Right lobe of liver (tissue), 6 donors: ENCODE results near the gene ABHD12B. TPM values are rescaled to one million over a fixed set of nuclear protein-coding genes. Genes with fewer than 3 reads are reported as not detected.

Source experiments
- ATAC-seq, 4 donors: fragments of 200-7000 bp; cut with Tn5 transposase; one replicate each; pipeline ENCODE4 v1.9.1; 2020; ENCODE audit warnings: mild to moderate bottlenecking in 4 of 4, moderate library complexity in 4 of 4
- DNase-seq, 3 donors: peaks; one replicate each; pipeline ENCODE4 v3.0.0-alpha.2; 2020
- H3K27ac ChIP-seq, 3 donors: fragments of 200-600 bp; one replicate each; pipeline ENCODE4 v1.8.0; 2022
- H3K27me3 ChIP-seq, 2 donors: fragments of 200-600 bp; one replicate each; pipeline ENCODE4 v1.8.0; 2022
- H3K36me3 ChIP-seq, 4 donors: fragments of 200-600 bp; sonication (generic) in 1 of 4; one replicate each; pipeline versions ENCODE4 v1.5.1 to v1.8.0; 2017 to 2022; ENCODE audit warnings: control low read depth in 1 of 4
- H3K4me1 ChIP-seq, 4 donors: fragments of 200-600 bp; sonication (generic) in 1 of 4; one replicate each; pipeline versions ENCODE4 v1.5.1 to v1.8.0; 2017 to 2022; ENCODE audit warnings: control low read depth in 1 of 4
- H3K4me3 ChIP-seq, 3 donors: fragments of 200-600 bp; one replicate each; pipeline ENCODE4 v1.8.0; 2022
- H3K9me3 ChIP-seq, 4 donors: fragments of 200-600 bp; sonication (generic) in 1 of 4; one replicate each; pipeline versions ENCODE4 v1.5.1 to v1.8.0; 2017 to 2022; ENCODE audit warnings: control low read depth in 1 of 4
- POLR2A ChIP-seq: fragments of 450-650 bp; IDR thresholded peaks from one replicate; pipeline ENCODE4 v1.6.1; 2017; ENCODE audit warnings: antibody characterized with exemption, mild to moderate bottlenecking
- WGBS: methylation state at CpG from one replicate; pipeline ENCODE4 v1.1.6; 2018; ENCODE audit warnings: low coverage, low lambda C conversion rate; ENCODE audit not compliant: insufficient coverage; ENCODE audit errors: missing lambda C conversion rate; 5-methylcytosine and 5-hydroxymethylcytosine counted together
- intact Hi-C, 2 donors: fragments of 100-400 bp; cut with DNase I; formaldehyde crosslinking; loops; one replicate each; pipeline versions ENCODE4 v1.11.2 to v1.14.1; 2022
- total RNA-seq, 6 experiments: library from RNA; depleted of rRNA in 2 of 6; stranded (reverse); fragments of >200 nt in 2 of 6; fragmentation: NEBNext Ultra II Directional in 3 of 6; extraction: Animal tissue kit (Norgen Biotek cat#: 25700) in 3 of 6; gene quantifications; one replicate each; pipeline versions ENCODE4 v1.1.0 to v1.2.4, GENCODE V29; 2016 to 2023
- TF ChIP-seq, protein P1 (sequence below), 4 donors: fragments of 200-600 bp in 3 of 4; fragments of 450-650 bp in 1 of 4; IDR thresholded peaks; one replicate each; pipeline versions ENCODE4 v1.5.1 to v1.8.0; 2016 to 2022; ENCODE audit warnings: antibody characterized with exemption in 4 of 4, mild to moderate bottlenecking in 2 of 4
- donor health status: DM: no; HTN: yes; CAD: no.
- donor health status: DM: no; HTN: no; CAD: no.
- donor health status: DM: no; HTN: no; CAD: no.
- donor health status: DM: no; HTN: yes; CAD: no.
- donor health status: DM: no; HTN: yes; CAD: no.

ABHD12B gene
- total RNA-seq, 6 experiments from 2014 or later, result not detected

DNA sequence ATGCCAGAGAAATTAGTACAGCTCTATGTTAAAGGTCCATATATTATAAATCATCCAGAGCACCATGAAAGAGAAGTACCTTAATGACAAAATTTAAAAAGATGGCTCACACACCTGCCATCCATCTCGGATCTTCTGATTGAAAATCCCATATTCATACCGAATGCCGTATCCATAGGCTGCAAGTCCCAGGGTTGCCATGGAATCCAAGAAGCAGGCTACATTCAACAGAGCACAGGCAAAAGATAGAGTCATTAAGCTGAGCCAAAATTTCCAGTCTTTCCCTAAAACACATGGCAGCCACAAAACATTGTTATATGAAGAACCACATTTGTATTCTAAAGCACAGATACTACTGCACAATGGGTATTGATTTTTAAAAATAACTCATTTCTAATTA, 59.7 kb downstream of the ABHD12B start:
- intact Hi-C loops, result no loop called here
- Histone ChIP-seq H3K27ac (no peak overlapping the region), H3K4me1 (peaks cover 0 to 47% (median 14%) of the 10 kb centered on the region in 4 donors), H3K36me3 (peaks cover 0 to 46% (median 11%) of the 10 kb centered on the region in 4 donors), H3K4me3 (no peak overlapping the region), H3K27me3 (no peaks in the 10 kb centered on the region), H3K9me3 (no peaks in the 10 kb centered on the region)
- no peak for TF ChIP-seq POLR2A
- TF ChIP-seq, protein P1, sequence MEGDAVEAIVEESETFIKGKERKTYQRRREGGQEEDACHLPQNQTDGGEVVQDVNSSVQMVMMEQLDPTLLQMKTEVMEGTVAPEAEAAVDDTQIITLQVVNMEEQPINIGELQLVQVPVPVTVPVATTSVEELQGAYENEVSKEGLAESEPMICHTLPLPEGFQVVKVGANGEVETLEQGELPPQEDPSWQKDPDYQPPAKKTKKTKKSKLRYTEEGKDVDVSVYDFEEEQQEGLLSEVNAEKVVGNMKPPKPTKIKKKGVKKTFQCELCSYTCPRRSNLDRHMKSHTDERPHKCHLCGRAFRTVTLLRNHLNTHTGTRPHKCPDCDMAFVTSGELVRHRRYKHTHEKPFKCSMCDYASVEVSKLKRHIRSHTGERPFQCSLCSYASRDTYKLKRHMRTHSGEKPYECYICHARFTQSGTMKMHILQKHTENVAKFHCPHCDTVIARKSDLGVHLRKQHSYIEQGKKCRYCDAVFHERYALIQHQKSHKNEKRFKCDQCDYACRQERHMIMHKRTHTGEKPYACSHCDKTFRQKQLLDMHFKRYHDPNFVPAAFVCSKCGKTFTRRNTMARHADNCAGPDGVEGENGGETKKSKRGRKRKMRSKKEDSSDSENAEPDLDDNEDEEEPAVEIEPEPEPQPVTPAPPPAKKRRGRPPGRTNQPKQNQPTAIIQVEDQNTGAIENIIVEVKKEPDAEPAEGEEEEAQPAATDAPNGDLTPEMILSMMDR (IDR thresholded peaks at IDR 0.05), result no peak
- DNase-seq (no peak), ATAC-seq (no peak)
- WGBS, result 82% methylated on average over 2 of the region's 3 CpGs

DNA sequence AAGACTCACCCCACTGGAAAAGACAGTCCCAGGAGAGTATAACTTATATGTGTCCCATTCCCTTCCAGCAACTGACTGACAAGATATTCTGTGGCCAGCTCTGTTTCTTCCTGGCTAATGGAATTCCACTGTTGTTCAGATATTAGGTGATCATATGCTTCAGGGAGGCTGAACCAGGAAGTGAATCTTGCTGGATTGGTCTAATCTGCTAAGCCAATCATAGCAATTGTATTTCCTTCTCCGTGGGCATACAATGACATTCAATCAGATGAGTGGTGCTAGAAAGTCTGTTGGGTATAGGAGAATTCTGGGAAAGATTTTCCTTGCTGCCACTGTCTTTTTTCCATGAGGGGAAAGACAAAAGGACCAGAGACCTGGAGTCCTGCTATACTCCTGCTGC, 60.3 kb downstream of the ABHD12B start:
- Histone ChIP-seq H3K9me3 (no peaks in the 10 kb centered on the region), H3K4me1 (peaks cover 0 to 53% (median 17%) of the 10 kb centered on the region in 4 donors), H3K27me3 (no peaks in the 10 kb centered on the region), H3K4me3 (no peak overlapping the region), H3K36me3 (peaks cover 0 to 46% (median 11%) of the 10 kb centered on the region in 4 donors), H3K27ac (no peak overlapping the region)
- WGBS, result no CpG with 5 or more reads among the region's 1 CpG
- TF ChIP-seq, protein P1 (IDR thresholded peaks at IDR 0.05), result no peak
- TF ChIP-seq POLR2A, result no peak
- ATAC-seq (no peak), DNase-seq (no peak)
- intact Hi-C loops, result no loop called here

DNA sequence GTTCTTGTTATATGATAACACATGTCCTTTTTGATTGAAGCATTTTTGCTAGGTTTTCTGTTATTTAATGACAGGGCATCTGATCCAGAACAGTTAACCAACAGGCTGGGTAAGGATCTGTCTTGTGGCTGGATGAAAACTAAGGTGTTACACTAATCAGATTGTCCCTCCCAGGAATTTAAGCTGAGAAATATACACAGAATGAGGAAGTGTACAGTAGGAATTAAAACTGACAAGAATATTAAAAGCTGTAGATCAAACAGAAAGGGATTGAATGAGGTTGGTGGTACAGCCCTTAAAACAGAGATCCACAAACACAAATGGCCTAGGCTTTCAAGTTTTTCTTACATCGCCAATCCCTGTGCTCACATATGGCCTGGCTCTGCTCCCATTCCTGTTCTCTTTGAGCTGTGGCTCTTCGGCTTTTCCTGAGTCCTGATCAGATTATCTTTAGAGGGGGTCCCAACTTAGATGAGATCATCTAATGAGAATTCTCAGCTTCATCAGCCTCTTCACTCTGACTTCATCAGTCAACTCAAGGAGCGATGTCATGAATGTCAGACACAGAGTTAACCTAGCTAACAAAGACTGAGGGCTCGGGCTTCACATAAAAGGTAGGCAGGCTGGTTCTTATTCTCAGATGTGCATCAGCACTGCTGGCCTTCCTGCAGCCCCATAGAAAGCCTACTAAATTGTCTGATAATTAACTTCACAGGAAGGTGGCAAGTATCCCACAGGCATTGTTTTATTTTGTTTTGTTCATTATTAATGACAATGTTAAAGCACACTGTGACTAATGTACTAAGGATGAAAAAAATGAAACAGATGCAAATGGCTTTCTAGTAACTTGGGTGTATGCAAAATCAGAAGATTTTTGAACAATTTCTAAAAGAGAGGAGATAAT, 61.0 kb downstream of the ABHD12B start:
- intact Hi-C loops, result no loop called here
- peaks cover 0 to 46% (median 11%) of the 10 kb centered on the region in 4 donors for H3K36me3 ChIP-seq
- no peak for DNase-seq
- H3K27ac ChIP-seq, result no peak overlapping the region
- ATAC-seq, result no peak
- H3K27me3 ChIP-seq, result no peaks in the 10 kb centered on the region
- 95% methylated on average over 4 of the region's 4 CpGs for WGBS
- H3K4me1 ChIP-seq, result peaks cover 0 to 54% (median 20%) of the 10 kb centered on the region in 4 donors
- TF ChIP-seq, protein P1 (IDR thresholded peaks at IDR 0.05), result no peak
- no peak for TF ChIP-seq POLR2A
- no peaks in the 10 kb centered on the region for H3K9me3 ChIP-seq
- H3K4me3 ChIP-seq, result no peak overlapping the region

DNA sequence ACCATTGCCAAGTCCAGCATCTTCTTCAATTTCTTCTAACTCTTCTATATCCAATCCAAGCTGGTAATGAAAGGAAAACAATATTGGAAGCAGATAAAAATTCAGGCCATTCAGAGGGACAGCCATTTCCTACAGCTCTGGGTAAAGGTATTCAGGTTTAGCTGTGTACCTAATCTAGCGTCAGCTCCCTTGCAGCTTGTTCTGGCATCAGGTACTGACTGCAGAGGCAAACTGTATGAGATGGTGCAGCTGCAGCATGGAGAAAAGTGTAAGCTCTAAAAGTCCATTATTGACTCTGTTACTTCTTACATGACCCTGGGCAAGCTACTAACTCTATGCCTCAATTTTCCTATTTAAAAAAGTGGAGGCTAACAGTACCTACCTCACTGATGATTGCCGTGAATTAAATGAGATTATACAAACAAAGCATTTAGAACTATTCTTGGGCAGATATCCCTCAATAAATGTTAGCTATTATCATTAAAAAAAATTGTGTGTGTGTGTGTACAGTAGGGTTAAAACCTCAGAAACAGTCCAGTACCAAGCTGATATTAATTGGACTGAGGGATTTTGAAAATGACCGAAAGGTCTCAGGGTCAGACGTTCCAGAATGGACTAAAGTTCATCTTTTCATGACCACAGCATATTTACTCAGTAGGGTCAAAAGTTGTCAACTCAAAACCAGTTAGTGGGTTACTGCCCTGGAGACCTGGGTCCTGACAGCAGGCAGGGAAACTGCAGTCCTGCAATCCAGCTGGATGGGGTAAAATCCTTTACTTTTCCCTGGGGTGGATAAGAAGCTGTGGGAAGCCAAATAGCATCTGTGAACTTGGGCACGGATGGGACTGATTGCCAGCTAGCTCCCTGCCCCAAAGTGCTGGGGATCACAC, 63.5 kb downstream of the ABHD12B start:
- TF ChIP-seq POLR2A, result no peak
- TF ChIP-seq, protein P1 (IDR thresholded peaks at IDR 0.05), result no peak
- H3K9me3 ChIP-seq, result no peaks in the 10 kb centered on the region
- intact Hi-C loops, result no loop called here
- no peaks in the 10 kb centered on the region for H3K27me3 ChIP-seq
- ATAC-seq, result peak; percentile 89 to 97 (median 91)
- H3K4me1 ChIP-seq, result peaks cover 0 to 68% (median 21%) of the 10 kb centered on the region in 4 donors
- peak overlapping the region; percentile 21 to 61 (median 61) for H3K27ac ChIP-seq
- peaks cover 0 to 37% (median 7%) of the 10 kb centered on the region in 4 donors for H3K36me3 ChIP-seq
- WGBS, result 26% methylated on average over 4 of the region's 5 CpGs
- no peak overlapping the region for H3K4me3 ChIP-seq
- peak; percentile 44 to 76 (median 74) for DNase-seq
